IPS-18a (cell line): ENCODE results near the gene SH3RF3.

Source experiments
- H3K27ac ChIP-seq: one replicate; pipeline ENCODE4 v1.5.1; 2013; ENCODE audit warnings: low read length
- H3K27me3 ChIP-seq: one replicate; pipeline ENCODE4 v1.6.1; 2013; ENCODE audit warnings: mild to moderate bottlenecking, low read length; ENCODE audit not compliant: control insufficient read depth, insufficient read depth
- H3K36me3 ChIP-seq: one replicate; pipeline ENCODE4 v1.6.1; 2013; ENCODE audit warnings: low read depth, low read length; ENCODE audit not compliant: control insufficient read depth
- H3K4me1 ChIP-seq: one replicate; pipeline ENCODE4 v1.6.1; 2013; ENCODE audit warnings: low read depth, low read length; ENCODE audit not compliant: control insufficient read depth
- H3K4me3 ChIP-seq: one replicate; pipeline ENCODE4 v1.5.1; 2013; ENCODE audit warnings: low read length
- H3K9ac ChIP-seq: one replicate; pipeline ENCODE4 v1.6.1; 2013; ENCODE audit warnings: mild to moderate bottlenecking, low read length, moderate library complexity
- H3K9me3 ChIP-seq: one replicate; pipeline ENCODE4 v1.6.1; 2013; ENCODE audit warnings: low read depth, low read length; ENCODE audit not compliant: control insufficient read depth

SH3RF3 gene

GRCh38 chr2:109380502-109381326, 251.7 kb downstream of the SH3RF3 start:
- H3K4me1 ChIP-seq = peaks cover 5% of the 10 kb centered on the region
- no peaks in the 10 kb centered on the region for H3K27me3 ChIP-seq
- no peak overlapping the region for H3K27ac ChIP-seq
- no peaks in the 10 kb centered on the region for H3K9me3 ChIP-seq
- no peak overlapping the region for H3K4me3 ChIP-seq
- H3K36me3 ChIP-seq = no peaks in the 10 kb centered on the region
- H3K9ac ChIP-seq = no peak overlapping the region

- Histone ChIP-seq H3K36me3 (no peaks in the 10 kb centered on the region), H3K4me1 (peaks cover 12% of the 10 kb centered on the region), H3K9ac (no peak overlapping the region), H3K4me3 (no peak overlapping the region), H3K27me3 (no peaks in the 10 kb centered on the region), H3K9me3 (no peaks in the 10 kb centered on the region), H3K27ac (no peak overlapping the region)
Observed at GRCh38 chr2:109381327-109381820, 252.4 kb downstream of the SH3RF3 start.

- Histone ChIP-seq H3K36me3 (no peaks in the 10 kb centered on the region), H3K9me3 (no peaks in the 10 kb centered on the region), H3K4me1 (peaks cover 16% of the 10 kb centered on the region), H3K4me3 (no peak overlapping the region), H3K27ac (no peak overlapping the region), H3K27me3 (no peaks in the 10 kb centered on the region), H3K9ac (no peak overlapping the region)
Observed at GRCh38 chr2:109382226-109382895, 253.4 kb downstream of the SH3RF3 start.

- no peaks in the 10 kb centered on the region for H3K36me3 ChIP-seq
- H3K27ac ChIP-seq = no peak overlapping the region
- no peak overlapping the region for H3K4me3 ChIP-seq
- peaks cover 16% of the 10 kb centered on the region for H3K4me1 ChIP-seq
- no peaks in the 10 kb centered on the region for H3K27me3 ChIP-seq
- H3K9me3 ChIP-seq = no peaks in the 10 kb centered on the region
- no peak overlapping the region for H3K9ac ChIP-seq
Observed at GRCh38 chr2:109382951-109383350, 253.9 kb downstream of the SH3RF3 start.

GRCh38 chr2:109383505-109384307, 254.7 kb downstream of the SH3RF3 start:
- Histone ChIP-seq H3K36me3 (no peaks in the 10 kb centered on the region), H3K4me1 (peaks cover 16% of the 10 kb centered on the region), H3K9me3 (no peaks in the 10 kb centered on the region), H3K9ac (no peak overlapping the region), H3K27ac (no peak overlapping the region), H3K27me3 (no peaks in the 10 kb centered on the region), H3K4me3 (no peak overlapping the region)

GRCh38 chr2:109384308-109385271, 255.6 kb downstream of the SH3RF3 start:
- no peak overlapping the region for H3K4me3 ChIP-seq
- no peaks in the 10 kb centered on the region for H3K9me3 ChIP-seq
- H3K27me3 ChIP-seq = no peaks in the 10 kb centered on the region
- peaks cover 16% of the 10 kb centered on the region for H3K4me1 ChIP-seq
- no peak overlapping the region for H3K27ac ChIP-seq
- H3K9ac ChIP-seq = no peak overlapping the region
- H3K36me3 ChIP-seq = no peaks in the 10 kb centered on the region

GRCh38 chr2:109385506-109385905, 256.5 kb downstream of the SH3RF3 start:
- Histone ChIP-seq H3K36me3 (no peaks in the 10 kb centered on the region), H3K9me3 (no peaks in the 10 kb centered on the region), H3K27ac (no peak overlapping the region), H3K9ac (no peak overlapping the region), H3K27me3 (no peaks in the 10 kb centered on the region), H3K4me1 (peaks cover 16% of the 10 kb centered on the region), H3K4me3 (no peak overlapping the region)

- Histone ChIP-seq H3K4me3 (no peak overlapping the region), H3K27me3 (no peaks in the 10 kb centered on the region), H3K27ac (no peak overlapping the region), H3K36me3 (no peaks in the 10 kb centered on the region), H3K4me1 (peaks cover 16% of the 10 kb centered on the region), H3K9me3 (no peaks in the 10 kb centered on the region), H3K9ac (peak overlapping the region; percentile 5)
Observed at GRCh38 chr2:109386004-109386695, 257.1 kb downstream of the SH3RF3 start.

GRCh38 chr2:109387221-109387735, 258.3 kb downstream of the SH3RF3 start:
- H3K4me3 ChIP-seq = no peak overlapping the region
- H3K9ac ChIP-seq = no peak overlapping the region
- H3K27me3 ChIP-seq = no peaks in the 10 kb centered on the region
- H3K27ac ChIP-seq = no peak overlapping the region
- peaks cover 16% of the 10 kb centered on the region for H3K4me1 ChIP-seq
- H3K36me3 ChIP-seq = no peaks in the 10 kb centered on the region
- no peaks in the 10 kb centered on the region for H3K9me3 ChIP-seq

- no peaks in the 10 kb centered on the region for H3K36me3 ChIP-seq
- no peak overlapping the region for H3K9ac ChIP-seq
- no peaks in the 10 kb centered on the region for H3K9me3 ChIP-seq
- H3K27ac ChIP-seq = no peak overlapping the region
- H3K4me1 ChIP-seq = peaks cover 16% of the 10 kb centered on the region
- H3K27me3 ChIP-seq = no peaks in the 10 kb centered on the region
- H3K4me3 ChIP-seq = no peak overlapping the region
Observed at GRCh38 chr2:109387778-109388469, 258.9 kb downstream of the SH3RF3 start.
